Measurements from ENCODE around the gene C1RL.
A peak's percentile ranks its signal among the peaks of the same experiment; 100 is the strongest.

C1RL gene

DNA sequence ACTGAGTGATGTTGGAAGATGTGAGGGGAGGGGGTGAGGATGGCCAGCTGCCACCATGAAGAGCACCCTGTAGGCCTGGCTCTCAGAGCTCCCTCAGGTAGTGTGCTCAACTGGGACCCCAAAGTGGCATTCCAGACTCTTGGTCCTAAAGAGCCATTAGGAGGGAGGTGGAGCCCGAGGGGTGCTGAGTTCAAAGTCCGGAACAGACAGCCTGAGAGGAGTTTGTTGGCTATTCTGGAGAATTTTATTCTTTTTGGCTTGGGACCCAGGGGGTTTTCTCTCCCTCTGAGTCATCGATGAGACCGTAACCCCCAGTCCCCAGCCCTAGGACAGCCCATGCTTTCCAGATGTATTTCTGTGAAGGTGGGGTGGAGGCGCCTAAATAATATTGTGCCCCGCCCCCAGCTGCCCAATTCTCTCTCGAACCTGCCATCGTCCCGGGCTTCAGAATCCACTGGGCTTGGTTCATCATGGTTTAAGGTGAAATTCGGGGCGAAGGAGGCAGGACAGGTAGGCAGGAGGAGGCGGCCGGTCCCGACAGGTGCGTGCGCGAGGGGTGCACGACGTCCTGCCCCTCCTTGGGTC, 20.4 kb upstream of the C1RL start:
- DNase-seq (no peak), ATAC-seq (no peak)
- Mint-ChIP-seq H3K9me3 (no peaks in the 10 kb centered on the region), H3K36me3 (ENCODE audit: low read depth) (peaks cover 4% of the 10 kb centered on the region), H3K27ac (no peak overlapping the region), H3K4me3 (peak overlapping the region; percentile 87), H3K4me1 (peaks cover 43% of the 10 kb centered on the region), H3K27me3 (no peaks in the 10 kb centered on the region)

DNA sequence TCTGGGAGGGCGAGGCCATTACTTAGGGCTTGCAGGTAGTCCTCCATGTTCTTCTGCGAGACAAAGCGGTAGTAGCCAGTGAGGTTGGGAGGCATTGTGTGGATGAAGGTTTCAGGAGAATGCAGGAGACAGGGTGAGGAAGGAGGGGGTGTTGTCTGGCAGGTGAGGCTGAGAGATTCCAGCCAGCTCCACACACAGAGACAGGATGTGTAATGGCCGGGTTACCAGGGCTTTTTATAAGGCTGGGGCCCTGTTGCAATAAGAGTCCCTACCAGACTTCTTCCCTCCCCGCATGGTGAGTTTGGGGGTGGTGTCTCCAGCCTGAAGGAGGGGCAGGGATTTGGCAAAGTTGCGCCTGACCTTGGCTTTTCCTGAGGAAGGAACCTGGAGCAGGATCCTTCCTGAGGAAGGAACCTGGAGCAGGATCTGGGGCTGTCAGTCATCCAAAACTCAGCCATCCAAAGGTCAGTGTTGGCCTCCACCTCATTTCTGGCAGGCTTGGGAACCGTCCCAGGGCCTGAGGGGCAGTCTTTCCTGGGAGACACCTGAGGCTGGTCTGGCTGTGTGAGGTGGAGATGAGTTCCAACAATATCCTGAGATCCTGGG, 19.8 kb upstream of the C1RL start, which contains the start of gene RBP5:
RBP5 (minus strand) TSS at position 209 of the 606 bp plus-strand sequence; CDS start at position 95, 114 bp downstream.
- H3K36me3 Mint-ChIP-seq (ENCODE audit: low read depth), result peaks cover 4% of the 10 kb centered on the region
- no peak for DNase-seq
- peak within 1 kb of the TSS; percentile 87 for H3K4me3 Mint-ChIP-seq

DNA sequence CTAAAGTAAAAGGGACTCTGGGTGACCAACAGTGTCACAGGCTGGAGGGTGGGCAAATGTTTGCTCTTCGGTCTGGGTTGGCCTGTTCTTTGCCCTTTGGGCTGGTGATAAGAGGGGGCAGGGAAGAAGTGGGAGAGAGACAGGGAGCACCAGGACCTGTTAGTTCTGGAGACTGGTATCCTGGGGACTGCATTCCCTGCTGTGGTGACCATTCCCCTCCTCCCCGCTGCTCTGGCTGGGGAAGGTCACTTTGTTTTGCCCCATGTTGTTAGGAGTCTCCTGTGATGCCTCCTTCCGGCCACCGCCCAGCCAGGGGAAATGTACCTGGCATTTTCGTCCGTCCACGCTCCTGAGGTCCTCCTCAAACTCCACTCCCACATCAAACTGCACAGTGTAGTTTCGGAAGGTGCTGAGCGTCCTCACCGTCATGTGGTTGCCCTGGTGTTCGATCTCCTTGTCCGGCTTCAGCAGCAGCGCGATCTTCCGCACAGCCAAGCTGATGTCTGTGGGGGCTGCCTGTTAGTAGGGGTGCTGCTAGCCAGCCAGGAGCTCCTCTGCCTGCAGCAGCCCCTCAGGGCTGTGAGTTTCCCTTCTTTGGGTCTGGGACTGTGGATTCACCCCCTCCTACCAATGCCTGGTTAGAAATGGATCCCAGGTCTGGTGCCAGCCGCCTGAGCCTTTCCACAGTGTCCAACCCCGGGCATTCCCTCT, 19.1 kb upstream of the C1RL start:
- Mint-ChIP-seq H3K4me1 (peaks cover 40% of the 10 kb centered on the region), H3K27me3 (no peaks in the 10 kb centered on the region), H3K27ac (no peak overlapping the region), H3K4me3 (peak overlapping the region; percentile 87), H3K36me3 (ENCODE audit: low read depth) (peaks cover 2% of the 10 kb centered on the region), H3K9me3 (no peaks in the 10 kb centered on the region)
- no peak for ATAC-seq
- no peak for DNase-seq

More for the DNA sequence above, 19.8 kb upstream of the C1RL start, which contains the start of gene RBP5:
- Mint-ChIP-seq H3K27ac (no peak within 1 kb of the TSS), H3K4me1 (peaks cover 43% of the 10 kb centered on the region), H3K27me3 (no peaks in the 10 kb centered on the region), H3K9me3 (no peaks in the 10 kb centered on the region)
- ATAC-seq, result no peak

DNA sequence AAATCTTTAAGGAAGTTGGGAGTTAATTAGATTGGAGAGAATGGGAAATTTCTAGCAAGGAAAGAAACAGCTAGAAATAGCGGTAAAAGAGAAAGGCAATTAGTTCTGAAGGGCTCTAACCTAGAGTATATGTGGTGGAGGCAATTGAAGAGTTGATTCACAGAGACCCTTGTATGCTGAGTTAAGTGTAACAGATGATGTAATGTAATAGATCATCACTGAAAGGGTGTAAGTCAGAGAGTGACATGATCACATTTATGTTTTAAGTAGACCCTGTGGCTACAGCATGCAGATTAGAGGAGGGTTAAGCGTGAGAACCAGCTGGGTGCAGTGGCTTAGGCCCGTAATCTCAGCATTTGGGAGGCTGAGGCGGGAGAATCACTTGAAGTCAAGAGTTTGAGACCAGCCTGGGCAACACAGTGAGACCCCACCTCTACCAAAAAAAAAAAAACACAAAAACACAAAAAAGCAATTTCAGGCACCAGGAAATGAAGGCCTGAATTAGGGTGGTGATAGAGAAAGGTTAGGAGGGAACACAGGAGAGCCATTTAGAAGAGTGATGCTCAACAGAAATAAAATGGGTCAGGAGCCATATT, 16.7 kb upstream of the C1RL start:
- Mint-ChIP-seq H3K36me3 (ENCODE audit: low read depth) (peaks cover 2% of the 10 kb centered on the region), H3K4me3 (no peak overlapping the region), H3K27me3 (no peaks in the 10 kb centered on the region), H3K9me3 (no peaks in the 10 kb centered on the region), H3K4me1 (peaks cover 20% of the 10 kb centered on the region), H3K27ac (no peak overlapping the region)
- DNase-seq, result no peak
- ATAC-seq, result no peak

DNA sequence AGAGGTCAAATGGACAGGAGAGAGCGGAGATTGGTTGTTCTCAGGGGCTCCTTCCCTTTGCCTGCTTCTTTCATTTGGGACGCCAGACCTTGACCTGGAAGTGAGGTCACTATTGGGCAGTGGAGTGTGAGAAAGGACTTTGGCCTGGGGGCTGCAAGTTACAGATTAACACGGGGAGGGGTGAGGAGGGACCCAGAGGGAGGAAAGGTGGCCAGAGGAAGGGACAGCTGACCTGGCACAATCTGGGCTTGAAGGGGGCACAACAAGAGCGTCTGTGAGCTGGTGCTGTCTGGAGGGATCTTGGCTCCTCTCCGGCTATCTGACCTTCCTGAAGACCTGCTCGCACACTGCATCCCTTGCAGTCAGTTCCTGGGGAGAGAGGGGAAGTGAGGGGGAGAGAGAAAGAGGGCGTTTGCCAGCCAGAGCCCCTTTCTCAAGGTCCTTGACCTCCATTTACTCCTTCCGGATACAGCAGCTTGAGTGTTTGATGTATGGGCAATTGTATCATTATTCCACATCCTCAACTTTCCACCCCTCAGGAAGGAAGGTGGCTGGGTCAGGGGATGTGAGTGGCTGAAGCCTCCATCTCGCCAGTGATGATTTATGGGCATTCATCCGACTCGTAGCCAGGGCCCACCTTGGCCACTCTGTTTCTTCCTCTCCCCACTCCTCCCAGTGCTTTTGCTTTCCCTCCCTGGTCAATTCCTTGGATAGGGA, 14.9 kb upstream of the C1RL start:
- Mint-ChIP-seq H3K36me3 (ENCODE audit: low read depth) (peaks cover 2% of the 10 kb centered on the region), H3K4me3 (no peak overlapping the region), H3K27ac (no peak overlapping the region), H3K27me3 (no peaks in the 10 kb centered on the region), H3K4me1 (peaks cover 9% of the 10 kb centered on the region), H3K9me3 (no peaks in the 10 kb centered on the region)
- DNase-seq (no peak), ATAC-seq (no peak)

DNA sequence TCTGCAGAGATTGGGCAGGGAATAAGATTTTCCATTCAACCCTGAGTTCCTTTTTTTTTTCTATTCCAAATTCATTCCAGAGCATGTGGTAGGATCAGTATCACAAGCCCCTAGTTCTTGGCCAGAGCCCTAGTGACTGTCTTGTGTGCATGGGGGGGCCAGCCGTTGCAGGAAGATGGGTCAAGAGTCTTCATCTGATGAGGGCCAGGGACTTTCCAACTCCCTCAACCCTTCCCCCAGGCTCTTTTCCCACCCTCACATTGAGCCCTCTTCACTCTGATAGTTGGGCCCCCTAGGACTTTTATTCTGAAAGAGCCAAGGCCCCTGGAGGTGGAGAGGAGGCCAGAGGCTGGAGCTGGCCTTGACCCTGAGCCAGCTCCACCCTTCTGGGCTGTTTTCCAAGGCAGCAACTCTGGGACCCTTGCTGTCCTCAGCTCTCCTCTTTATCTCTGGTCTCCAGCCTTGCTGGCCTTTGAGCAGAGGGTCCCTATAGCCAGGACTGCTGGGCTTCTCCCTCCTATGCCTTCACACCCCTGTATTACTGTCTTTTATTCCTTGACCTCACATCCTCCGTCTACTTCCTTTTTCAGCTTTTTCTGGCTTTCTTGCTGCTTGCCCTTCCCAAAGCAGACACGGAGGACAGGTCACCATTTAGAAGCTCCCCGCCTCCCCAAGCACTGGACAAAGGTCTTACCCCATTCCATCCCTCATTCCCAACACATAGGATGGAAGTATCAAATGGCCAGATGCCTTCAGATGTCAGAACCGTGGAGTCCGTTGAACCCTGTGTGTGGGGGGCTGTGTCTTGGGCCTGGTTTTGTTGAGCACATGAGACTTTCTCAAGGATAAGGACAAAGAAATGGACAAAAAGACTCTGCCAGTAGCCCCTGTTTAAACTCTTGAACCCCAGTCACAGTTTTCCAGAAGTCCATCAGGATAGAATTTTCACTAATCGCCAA, 14.1 kb upstream of the C1RL start:
- Mint-ChIP-seq H3K36me3 (ENCODE audit: low read depth) (peaks cover 2% of the 10 kb centered on the region), H3K4me1 (peaks cover 8% of the 10 kb centered on the region), H3K4me3 (no peak overlapping the region), H3K27me3 (no peaks in the 10 kb centered on the region), H3K9me3 (no peaks in the 10 kb centered on the region), H3K27ac (no peak overlapping the region)
- ATAC-seq (no peak), DNase-seq (no peak)

DNA sequence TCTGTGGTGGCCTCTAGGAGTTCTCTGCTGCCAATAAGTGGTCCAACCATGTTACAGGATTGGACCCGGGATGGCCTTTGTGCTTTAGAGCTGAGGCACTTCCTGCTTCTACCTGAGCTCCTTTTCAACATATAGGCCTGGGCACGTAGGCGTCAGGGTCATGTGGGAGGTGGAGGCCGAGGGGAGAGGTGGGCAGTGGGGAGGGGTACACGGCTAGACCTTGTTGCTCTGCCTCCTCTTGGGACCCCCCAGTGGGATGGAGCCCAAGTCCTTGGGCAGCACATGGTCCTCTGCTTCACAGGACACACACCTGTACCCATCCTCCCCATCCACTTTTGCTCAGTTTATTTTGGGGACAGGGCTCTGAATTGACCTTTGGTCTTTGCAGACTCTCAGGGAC, 12.3 kb upstream of the C1RL start:
- DNase-seq (no peak), ATAC-seq (no peak)
- Mint-ChIP-seq H3K36me3 (ENCODE audit: low read depth) (peaks cover 2% of the 10 kb centered on the region), H3K4me1 (peaks cover 8% of the 10 kb centered on the region), H3K27ac (no peak overlapping the region), H3K27me3 (no peaks in the 10 kb centered on the region), H3K9me3 (no peaks in the 10 kb centered on the region), H3K4me3 (no peak overlapping the region)

DNA sequence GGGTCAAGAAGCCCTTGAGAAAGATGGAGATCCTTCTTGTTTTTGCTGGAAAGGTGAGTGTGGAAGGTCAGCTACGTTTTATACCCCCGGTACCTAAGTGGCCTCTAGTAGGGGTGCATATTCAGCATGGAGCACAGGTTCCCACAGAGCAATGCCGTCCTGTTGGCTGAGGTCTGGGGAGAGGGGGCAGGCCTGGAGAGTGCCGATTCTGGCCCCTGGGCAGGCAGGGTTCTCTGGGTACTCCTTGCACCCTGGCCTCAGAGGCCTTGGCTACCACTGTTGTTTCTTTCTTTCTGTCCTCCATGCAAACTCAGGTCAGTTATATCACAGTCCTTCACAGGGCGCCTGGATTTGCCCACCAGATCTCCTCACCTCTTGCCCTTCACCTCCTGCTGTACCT, 11.2 kb upstream of the C1RL start:
- Mint-ChIP-seq H3K27me3 (no peaks in the 10 kb centered on the region), H3K36me3 (ENCODE audit: low read depth) (peaks cover 6% of the 10 kb centered on the region), H3K27ac (no peak overlapping the region), H3K4me3 (no peak overlapping the region), H3K9me3 (no peaks in the 10 kb centered on the region), H3K4me1 (peaks cover 5% of the 10 kb centered on the region)
- ATAC-seq (no peak), DNase-seq (no peak)

DNA sequence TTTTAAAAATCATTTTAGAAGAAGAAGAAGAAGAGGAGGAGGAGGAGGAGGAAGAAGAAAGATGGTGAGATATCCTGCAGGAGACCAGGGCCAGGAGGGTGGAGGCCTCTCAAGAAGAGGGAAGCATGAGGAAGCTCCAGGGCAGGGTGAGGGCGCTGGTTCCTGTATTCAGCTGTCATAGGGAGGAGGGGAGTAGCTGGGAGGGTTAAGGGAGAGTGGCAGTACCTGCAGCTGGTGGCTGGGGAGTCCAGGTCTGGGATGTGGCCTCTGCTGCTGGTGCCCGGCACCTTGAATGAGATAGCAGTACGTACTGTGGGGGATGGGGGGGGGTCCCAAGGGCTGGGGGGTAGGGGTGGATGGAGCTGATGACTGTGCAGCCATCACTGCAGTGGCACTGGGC, 9.9 kb upstream of the C1RL start:
- DNase-seq (no peak), ATAC-seq (no peak)
- no peaks in the 10 kb centered on the region for H3K27me3 Mint-ChIP-seq
- peaks cover 12% of the 10 kb centered on the region for H3K36me3 Mint-ChIP-seq (ENCODE audit: low read depth)
- H3K27ac Mint-ChIP-seq, result no peak overlapping the region
- no peak overlapping the region for H3K4me3 Mint-ChIP-seq
- no peaks in the 10 kb centered on the region for H3K9me3 Mint-ChIP-seq
- no peaks in the 10 kb centered on the region for H3K4me1 Mint-ChIP-seq

DNA sequence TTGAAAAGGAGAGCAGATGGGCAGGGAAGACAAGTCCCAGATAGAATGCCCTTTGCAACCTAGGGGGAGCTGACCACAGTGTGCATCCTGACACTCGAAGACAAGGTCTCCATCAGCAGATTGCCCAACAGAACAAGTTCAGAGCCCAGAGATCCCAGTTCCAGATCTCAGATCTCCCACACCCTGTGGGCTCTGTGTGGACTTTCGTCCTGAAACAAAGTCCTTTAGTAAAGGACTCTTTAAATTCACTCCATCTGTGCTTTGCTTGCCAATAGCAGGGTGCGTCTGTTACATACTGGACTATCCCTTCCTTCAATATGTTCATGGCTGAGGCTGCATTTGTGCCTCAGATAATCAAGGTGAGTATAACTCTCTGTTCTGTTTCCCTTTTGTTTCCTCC, 8.7 kb upstream of the C1RL start:
- Mint-ChIP-seq H3K9me3 (no peaks in the 10 kb centered on the region), H3K4me3 (no peak overlapping the region), H3K4me1 (peaks cover 5% of the 10 kb centered on the region), H3K36me3 (ENCODE audit: low read depth) (peaks cover 15% of the 10 kb centered on the region), H3K27ac (no peak overlapping the region), H3K27me3 (no peaks in the 10 kb centered on the region)
- DNase-seq (no peak), ATAC-seq (no peak)

DNA sequence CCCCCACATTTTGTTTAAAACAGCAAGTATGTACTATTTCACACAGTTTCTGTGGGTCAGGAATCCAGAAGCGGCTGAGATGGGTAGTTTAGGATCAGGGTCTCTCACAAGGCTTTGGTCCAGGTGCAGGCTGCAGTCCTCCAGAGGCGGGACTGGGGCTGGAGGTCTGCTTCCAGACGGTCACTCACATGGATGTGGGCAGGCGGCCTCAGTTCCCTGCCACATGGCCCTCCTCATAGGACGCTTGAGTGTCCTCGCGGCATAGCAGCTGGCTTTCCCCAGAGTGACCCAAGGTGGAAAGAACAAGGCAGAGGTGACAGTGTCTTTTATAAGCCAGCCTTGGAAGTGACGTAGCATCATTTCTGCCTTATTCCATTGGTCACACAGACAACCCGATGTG, 7.9 kb upstream of the C1RL start:
- H3K36me3 Mint-ChIP-seq (ENCODE audit: low read depth), result peaks cover 15% of the 10 kb centered on the region
- no peaks in the 10 kb centered on the region for H3K9me3 Mint-ChIP-seq
- no peak for DNase-seq
- H3K27ac Mint-ChIP-seq, result no peak overlapping the region
- peaks cover 5% of the 10 kb centered on the region for H3K4me1 Mint-ChIP-seq
- no peak for ATAC-seq
- no peak overlapping the region for H3K4me3 Mint-ChIP-seq
- H3K27me3 Mint-ChIP-seq, result no peaks in the 10 kb centered on the region

DNA sequence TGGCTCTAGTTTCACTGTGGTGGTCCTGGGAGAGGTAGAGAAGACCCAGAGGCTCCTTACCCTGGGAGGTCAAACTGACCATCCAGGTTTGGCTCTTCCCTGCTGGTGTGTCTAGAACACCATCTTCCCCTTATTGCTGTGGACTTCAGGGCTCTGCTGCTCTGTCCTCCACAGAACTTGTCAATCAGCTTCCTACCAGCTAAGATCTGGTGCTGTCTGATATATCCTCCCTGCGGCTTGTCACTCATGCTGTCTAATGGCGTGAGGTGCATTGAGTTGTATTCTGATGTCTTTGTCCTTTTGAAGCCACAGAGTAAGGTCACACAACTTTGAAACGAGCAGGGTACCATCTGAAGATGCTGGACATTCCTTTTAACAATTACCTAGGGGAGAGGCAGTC, 7.2 kb upstream of the C1RL start:
- Mint-ChIP-seq H3K9me3 (no peaks in the 10 kb centered on the region), H3K27ac (no peak overlapping the region), H3K36me3 (ENCODE audit: low read depth) (peaks cover 18% of the 10 kb centered on the region)

DNA sequence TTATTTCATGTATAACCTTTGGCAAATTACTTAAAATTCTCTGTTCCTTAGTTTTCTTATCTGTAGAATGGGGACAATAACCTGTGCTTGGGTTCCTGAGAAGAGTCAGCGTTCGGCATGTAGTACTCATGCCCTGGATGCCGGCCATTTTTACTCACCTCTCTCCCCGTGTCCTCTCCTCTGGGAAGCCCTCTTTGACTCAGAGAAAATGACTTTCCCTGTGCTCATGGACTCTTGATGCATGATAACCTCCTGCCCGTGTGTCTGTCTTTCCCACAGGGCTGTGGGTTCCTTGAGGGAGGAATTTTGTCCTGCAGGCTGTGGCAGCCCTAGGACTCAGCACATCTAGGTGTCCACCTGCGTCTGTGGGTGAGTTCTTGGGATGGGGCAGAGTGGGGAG, 5.8 kb upstream of the C1RL start:
- no peak overlapping the region for H3K27ac Mint-ChIP-seq
- H3K4me3 Mint-ChIP-seq, result no peak overlapping the region
- no peaks in the 10 kb centered on the region for H3K9me3 Mint-ChIP-seq
- peaks cover 18% of the 10 kb centered on the region for H3K36me3 Mint-ChIP-seq (ENCODE audit: low read depth)
- ATAC-seq (no peak), DNase-seq (no peak)
- H3K4me1 Mint-ChIP-seq, result peaks cover 7% of the 10 kb centered on the region
- H3K27me3 Mint-ChIP-seq, result no peaks in the 10 kb centered on the region

More for the DNA sequence above, 7.2 kb upstream of the C1RL start:
- H3K27me3 Mint-ChIP-seq, result no peaks in the 10 kb centered on the region
- DNase-seq (no peak), ATAC-seq (no peak)
- peaks cover 5% of the 10 kb centered on the region for H3K4me1 Mint-ChIP-seq
- H3K4me3 Mint-ChIP-seq, result no peak overlapping the region

DNA sequence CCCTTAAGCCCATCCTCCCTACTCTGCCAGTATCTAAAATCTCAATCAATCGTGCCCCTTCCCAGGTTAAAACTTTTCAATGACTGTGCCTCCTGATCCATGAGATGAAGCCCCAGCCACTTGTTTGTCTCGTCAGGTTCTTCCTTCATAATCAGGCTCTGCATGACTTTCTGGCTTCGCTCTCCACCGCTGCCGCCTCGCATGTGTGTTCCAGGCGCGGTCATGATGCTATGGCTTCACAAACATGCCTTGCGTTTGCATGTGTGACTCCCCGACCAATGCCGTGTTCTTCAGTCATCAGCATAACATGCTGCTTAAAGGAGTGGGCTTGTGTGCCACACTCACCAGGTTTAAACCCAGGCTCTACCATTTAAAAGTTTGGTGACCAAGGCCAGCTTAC, 5.0 kb upstream of the C1RL start:
- H3K36me3 Mint-ChIP-seq (ENCODE audit: low read depth), result peaks cover 18% of the 10 kb centered on the region
- no peak overlapping the region for H3K4me3 Mint-ChIP-seq
- H3K27me3 Mint-ChIP-seq, result no peaks in the 10 kb centered on the region
- ATAC-seq (no peak), DNase-seq (no peak)
- no peaks in the 10 kb centered on the region for H3K9me3 Mint-ChIP-seq
- no peak overlapping the region for H3K27ac Mint-ChIP-seq
- H3K4me1 Mint-ChIP-seq, result peaks cover 14% of the 10 kb centered on the region

Data from activated naive CD8-positive, alpha-beta T cell treated with anti-CD3 and anti-CD28 coated beads, Interleukin-2, amount 50 U/mL, for 24 hours (primary cell).